ENCODE results near the gene NR5A2.

NR5A2 gene

GRCh38 chr1:200128081-200128480, 100.6 kb downstream of the NR5A2 start (continued):
- TF ChIP-seq PRDM2 (tag by site-specific recombination; IDR thresholded peaks at IDR 0.05; ENCODE audit: borderline replicate concordance) (no peak), ZNF707 (tag by site-specific recombination; IDR thresholded peaks at IDR 0.05) (no peak)

DNA sequence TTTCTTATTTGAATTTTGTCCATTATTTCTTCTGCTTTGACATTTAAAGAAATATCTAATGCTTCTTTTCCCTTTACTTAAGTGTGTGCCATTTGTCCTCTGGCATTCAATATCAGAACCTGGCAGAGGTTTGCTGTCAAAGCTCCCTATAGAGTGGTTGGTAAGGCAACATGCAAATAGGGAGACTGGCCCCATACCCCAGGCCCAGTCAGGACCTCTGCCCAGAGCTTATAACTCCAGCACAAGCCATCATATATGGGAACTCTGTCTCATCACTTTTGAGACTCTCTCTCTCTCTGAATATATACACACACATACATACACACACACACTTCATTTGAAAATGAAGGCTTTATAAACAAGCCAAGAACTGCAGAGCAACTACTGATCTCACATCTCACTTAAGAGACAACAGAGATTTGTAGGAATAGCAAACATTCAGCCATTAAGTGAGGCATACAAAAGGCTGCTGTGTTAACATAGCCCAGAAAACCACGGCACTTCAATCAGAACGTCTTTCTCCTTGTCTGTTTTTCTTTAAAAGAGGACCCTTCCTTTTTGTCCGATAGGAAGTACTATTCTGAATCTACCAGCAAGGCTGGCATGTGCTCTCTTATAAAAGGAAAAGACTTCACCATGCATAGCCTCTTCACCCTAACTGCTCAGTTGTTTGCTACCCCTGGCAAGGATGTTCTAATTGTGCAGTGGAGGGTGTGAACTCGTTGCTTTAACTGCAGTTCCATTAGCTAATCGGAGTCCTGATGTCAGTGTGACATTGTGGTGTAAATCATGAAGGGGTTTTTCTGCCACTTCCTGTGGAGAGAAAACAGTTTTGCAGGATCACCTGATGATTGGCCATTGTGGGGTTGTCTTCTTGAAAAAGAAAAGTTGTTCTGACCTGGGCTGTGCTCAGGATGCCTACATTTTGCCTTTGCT, 101.7 kb downstream of the NR5A2 start:
- POLR2A ChIA-PET: no interaction called here
- Histone ChIP-seq H3K4me3 (ENCODE audit: low read depth, low read length) (no peak overlapping the region), H3K27ac (ENCODE audit: extremely low read depth, low read depth, low read length) (no peak overlapping the region), H3K9me3 (ENCODE audit: control insufficient read depth, insufficient read depth, low read depth, low read length) (no peaks in the 10 kb centered on the region), H3K4me1 (ENCODE audit: control insufficient read depth, insufficient read depth, low read length) (no peaks in the 10 kb centered on the region; the same call in 1 of the 2 replicates), H3K36me3 (ENCODE audit: control insufficient read depth in 2 of 2, insufficient read depth in 1 of 2, low read length in 2 of 2) (no peaks in the 10 kb centered on the region)
- CTCF ChIA-PET: interaction anchor here (0.6 to 1.8 kb wide), 4 partner anchors 10 to 369 kb away, joined by 3 to 7 read pairs (median 3); no protein-coding TSS in a partner anchor
- TF ChIP-seq, protein P1, sequence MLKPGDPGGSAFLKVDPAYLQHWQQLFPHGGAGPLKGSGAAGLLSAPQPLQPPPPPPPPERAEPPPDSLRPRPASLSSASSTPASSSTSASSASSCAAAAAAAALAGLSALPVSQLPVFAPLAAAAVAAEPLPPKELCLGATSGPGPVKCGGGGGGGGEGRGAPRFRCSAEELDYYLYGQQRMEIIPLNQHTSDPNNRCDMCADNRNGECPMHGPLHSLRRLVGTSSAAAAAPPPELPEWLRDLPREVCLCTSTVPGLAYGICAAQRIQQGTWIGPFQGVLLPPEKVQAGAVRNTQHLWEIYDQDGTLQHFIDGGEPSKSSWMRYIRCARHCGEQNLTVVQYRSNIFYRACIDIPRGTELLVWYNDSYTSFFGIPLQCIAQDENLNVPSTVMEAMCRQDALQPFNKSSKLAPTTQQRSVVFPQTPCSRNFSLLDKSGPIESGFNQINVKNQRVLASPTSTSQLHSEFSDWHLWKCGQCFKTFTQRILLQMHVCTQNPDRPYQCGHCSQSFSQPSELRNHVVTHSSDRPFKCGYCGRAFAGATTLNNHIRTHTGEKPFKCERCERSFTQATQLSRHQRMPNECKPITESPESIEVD (tag by site-specific recombination; IDR thresholded peaks at IDR 0.05): peak; percentile 52
- TF ChIP-seq KLF1 (tag by site-specific recombination; IDR thresholded peaks at IDR 0.05) (no peak), GLIS1 (tag by site-specific recombination; IDR thresholded peaks at IDR 0.05) (no peak), ZNF704 (tag by site-specific recombination; IDR thresholded peaks at IDR 0.05) (no peak), ZNF664 (tag by site-specific recombination; IDR thresholded peaks at IDR 0.05) (0 out of 2 replicates have a peak, but pooled peaks have one; percentile 18), PRDM2 (tag by site-specific recombination; IDR thresholded peaks at IDR 0.05; ENCODE audit: borderline replicate concordance) (no peak), ZNF560 (tag by site-specific recombination; IDR thresholded peaks at IDR 0.05; ENCODE audit: borderline replicate concordance) (no peak), KLF16 (tag by site-specific recombination; IDR thresholded peaks at IDR 0.05) (no peak), TCF7L2 (IDR thresholded peaks at IDR 0.05; ENCODE audit: borderline replicate concordance, low read depth, low read length) (no peak), ZNF707 (tag by site-specific recombination; IDR thresholded peaks at IDR 0.05) (no peak), ZNF18 (tag by site-specific recombination; IDR thresholded peaks at IDR 0.05) (0 out of 2 replicates have a peak, but pooled peaks have one; percentile 23), ZNF791 (tag by site-specific recombination; IDR thresholded peaks at IDR 0.05) (no peak), TRIM28 (IDR thresholded peaks at IDR 0.05; ENCODE audit: borderline replicate concordance, low read length) (0 out of 2 replicates have a peak, but pooled peaks have one; percentile 16)
- TF ChIP-seq, protein P2, sequence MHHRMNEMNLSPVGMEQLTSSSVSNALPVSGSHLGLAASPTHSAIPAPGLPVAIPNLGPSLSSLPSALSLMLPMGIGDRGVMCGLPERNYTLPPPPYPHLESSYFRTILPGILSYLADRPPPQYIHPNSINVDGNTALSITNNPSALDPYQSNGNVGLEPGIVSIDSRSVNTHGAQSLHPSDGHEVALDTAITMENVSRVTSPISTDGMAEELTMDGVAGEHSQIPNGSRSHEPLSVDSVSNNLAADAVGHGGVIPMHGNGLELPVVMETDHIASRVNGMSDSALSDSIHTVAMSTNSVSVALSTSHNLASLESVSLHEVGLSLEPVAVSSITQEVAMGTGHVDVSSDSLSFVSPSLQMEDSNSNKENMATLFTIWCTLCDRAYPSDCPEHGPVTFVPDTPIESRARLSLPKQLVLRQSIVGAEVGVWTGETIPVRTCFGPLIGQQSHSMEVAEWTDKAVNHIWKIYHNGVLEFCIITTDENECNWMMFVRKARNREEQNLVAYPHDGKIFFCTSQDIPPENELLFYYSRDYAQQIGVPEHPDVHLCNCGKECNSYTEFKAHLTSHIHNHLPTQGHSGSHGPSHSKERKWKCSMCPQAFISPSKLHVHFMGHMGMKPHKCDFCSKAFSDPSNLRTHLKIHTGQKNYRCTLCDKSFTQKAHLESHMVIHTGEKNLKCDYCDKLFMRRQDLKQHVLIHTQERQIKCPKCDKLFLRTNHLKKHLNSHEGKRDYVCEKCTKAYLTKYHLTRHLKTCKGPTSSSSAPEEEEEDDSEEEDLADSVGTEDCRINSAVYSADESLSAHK (tag by site-specific recombination; IDR thresholded peaks at IDR 0.05): no peak

Data from HEK293 (cell line).